ENCODE data around the gene NLK.
A peak's percentile ranks its signal among the peaks of the same experiment; 100 is the strongest.
"Not testable (repeated sequence)": the region's sequence is repeated elsewhere in the genome, so short reads cannot be mapped to it uniquely, and the experiment has no call there.

NLK gene

GRCh38 chr17:28093999-28094716 is 51.7 kb downstream of the NLK start:
- no peaks in the 10 kb centered on the region for H3K27me3 ChIP-seq (ENCODE audit: insufficient read depth, low read length)
- H3K9me3 ChIP-seq (ENCODE audit: insufficient read depth, low read depth, low read length) = peaks cover 7% of the 10 kb centered on the region

GRCh38 chr17:28096756-28097155 is 54.3 kb downstream of the NLK start:
- H3K27ac ChIP-seq (ENCODE audit: low read depth, low read length) = no peak overlapping the region
- H3K9ac ChIP-seq (ENCODE audit: low read depth, low read length) = no peak overlapping the region
- H3K4me3 ChIP-seq (ENCODE audit: low read length) = no peak overlapping the region
- 88% methylated on average over 1 of the region's 1 CpG for WGBS
- H3K9me3 ChIP-seq (ENCODE audit: insufficient read depth, low read depth, low read length) = no peaks in the 10 kb centered on the region
- H3K4me1 ChIP-seq (ENCODE audit: insufficient read depth, low read length) = peaks cover 35% of the 10 kb centered on the region
- no peaks in the 10 kb centered on the region for H3K27me3 ChIP-seq (ENCODE audit: insufficient read depth, low read length)
- 0 out of 2 replicates have a peak, but pooled peaks cover 4% of the 10 kb centered on the region for H3K36me3 ChIP-seq (ENCODE audit: insufficient read depth, low read length)

More at GRCh38 chr17:28093999-28094716, 51.7 kb downstream of the NLK start:
- H3K27ac ChIP-seq (ENCODE audit: low read depth, low read length) = peak overlapping the region; percentile 29; the same call in 1 of the 2 replicates
- no peaks in the 10 kb centered on the region for H3K36me3 ChIP-seq (ENCODE audit: insufficient read depth, low read length)
- peaks cover 47% of the 10 kb centered on the region for H3K4me1 ChIP-seq (ENCODE audit: insufficient read depth, low read length)
- 80% methylated on average over 2 of the region's 4 CpGs for WGBS
- no peak overlapping the region for H3K9ac ChIP-seq (ENCODE audit: low read depth, low read length)
- no peak overlapping the region for H3K4me3 ChIP-seq (ENCODE audit: low read length)

GRCh38 chr17:28097254-28097653 is 54.8 kb downstream of the NLK start:
- Histone ChIP-seq H3K27ac (ENCODE audit: low read depth, low read length) (no peak overlapping the region), H3K4me1 (ENCODE audit: insufficient read depth, low read length) (peaks cover 30% of the 10 kb centered on the region), H3K27me3 (ENCODE audit: insufficient read depth, low read length) (no peaks in the 10 kb centered on the region), H3K9me3 (ENCODE audit: insufficient read depth, low read depth, low read length) (no peaks in the 10 kb centered on the region), H3K36me3 (ENCODE audit: insufficient read depth, low read length) (0 out of 2 replicates have a peak, but pooled peaks cover 4% of the 10 kb centered on the region), H3K9ac (ENCODE audit: low read depth, low read length) (no peak overlapping the region), H3K4me3 (ENCODE audit: low read length) (no peak overlapping the region)
- WGBS = no CpG with 5 or more reads among the region's 1 CpG

GRCh38 chr17:28097901-28098300 is 55.4 kb downstream of the NLK start:
- Histone ChIP-seq H3K4me3 (ENCODE audit: low read length) (no peak overlapping the region), H3K4me1 (ENCODE audit: insufficient read depth, low read length) (peaks cover 26% of the 10 kb centered on the region), H3K27ac (ENCODE audit: low read depth, low read length) (no peak overlapping the region), H3K9me3 (ENCODE audit: insufficient read depth, low read depth, low read length) (no peaks in the 10 kb centered on the region), H3K9ac (ENCODE audit: low read depth, low read length) (no peak overlapping the region), H3K36me3 (ENCODE audit: insufficient read depth, low read length) (0 out of 2 replicates have a peak, but pooled peaks cover 4% of the 10 kb centered on the region), H3K27me3 (ENCODE audit: insufficient read depth, low read length) (no peaks in the 10 kb centered on the region)
- 100% methylated on average over 1 of the region's 2 CpGs for WGBS

- H3K27me3 ChIP-seq (ENCODE audit: insufficient read depth, low read length); H3K27ac ChIP-seq (ENCODE audit: low read depth, low read length); H3K4me3 ChIP-seq (ENCODE audit: low read length); H3K36me3 ChIP-seq (ENCODE audit: insufficient read depth, low read length); H3K9me3 ChIP-seq (ENCODE audit: insufficient read depth, low read depth, low read length); H3K9ac ChIP-seq (ENCODE audit: low read depth, low read length): not testable (repeated sequence)
- 96% methylated on average over 12 of the region's 12 CpGs for WGBS
- H3K4me1 ChIP-seq (ENCODE audit: insufficient read depth, low read length) = peaks cover 19% of the 10 kb centered on the region
Observed at GRCh38 chr17:28098591-28098990, 56.1 kb downstream of the NLK start.

- H3K4me1 ChIP-seq (ENCODE audit: insufficient read depth, low read length) = peaks cover 8% of the 10 kb centered on the region
- no peak overlapping the region for H3K4me3 ChIP-seq (ENCODE audit: low read length)
- H3K9me3 ChIP-seq (ENCODE audit: insufficient read depth, low read depth, low read length) = no peaks in the 10 kb centered on the region
- H3K9ac ChIP-seq (ENCODE audit: low read depth, low read length) = no peak overlapping the region
- H3K27ac ChIP-seq (ENCODE audit: low read depth, low read length) = no peak overlapping the region
- H3K36me3 ChIP-seq (ENCODE audit: insufficient read depth, low read length) = 0 out of 2 replicates have a peak, but pooled peaks cover 4% of the 10 kb centered on the region
- no peaks in the 10 kb centered on the region for H3K27me3 ChIP-seq (ENCODE audit: insufficient read depth, low read length)
- WGBS = no CpG with 5 or more reads among the region's 1 CpG
Observed at GRCh38 chr17:28100251-28100650, 57.8 kb downstream of the NLK start.

- Histone ChIP-seq H3K9ac (ENCODE audit: low read depth, low read length) (no peak overlapping the region), H3K9me3 (ENCODE audit: insufficient read depth, low read depth, low read length) (no peaks in the 10 kb centered on the region), H3K36me3 (ENCODE audit: insufficient read depth, low read length) (0 out of 2 replicates have a peak, but pooled peaks cover 4% of the 10 kb centered on the region), H3K27me3 (ENCODE audit: insufficient read depth, low read length) (no peaks in the 10 kb centered on the region), H3K4me1 (ENCODE audit: insufficient read depth, low read length) (peaks cover 14% of the 10 kb centered on the region), H3K27ac (ENCODE audit: low read depth, low read length) (no peak overlapping the region), H3K4me3 (ENCODE audit: low read length) (no peak overlapping the region)
- 83% methylated on average over 1 of the region's 1 CpG for WGBS
Observed at GRCh38 chr17:28100936-28101335, 58.5 kb downstream of the NLK start.

- H3K9me3 ChIP-seq (ENCODE audit: insufficient read depth, low read depth, low read length) = no peaks in the 10 kb centered on the region
- no peaks in the 10 kb centered on the region for H3K27me3 ChIP-seq (ENCODE audit: insufficient read depth, low read length)
- 0 out of 2 replicates have a peak, but pooled peaks cover 4% of the 10 kb centered on the region for H3K36me3 ChIP-seq (ENCODE audit: insufficient read depth, low read length)
- no peak overlapping the region for H3K27ac ChIP-seq (ENCODE audit: low read depth, low read length)
- peaks cover 8% of the 10 kb centered on the region for H3K4me1 ChIP-seq (ENCODE audit: insufficient read depth, low read length)
- no peak overlapping the region for H3K9ac ChIP-seq (ENCODE audit: low read depth, low read length)
- H3K4me3 ChIP-seq (ENCODE audit: low read length) = no peak overlapping the region
Observed at GRCh38 chr17:28101919-28102318, 59.4 kb downstream of the NLK start.

- 93% methylated on average over 1 of the region's 1 CpG for WGBS
Observed at GRCh38 chr17:28105501-28105900, 63.0 kb downstream of the NLK start.

GRCh38 chr17:28110184-28110583 is 67.7 kb downstream of the NLK start:
- Histone ChIP-seq H3K9me3 (ENCODE audit: insufficient read depth, low read depth, low read length) (no peaks in the 10 kb centered on the region; the same call in 1 of the 2 replicates), H3K27ac (ENCODE audit: low read depth, low read length) (no peak overlapping the region), H3K27me3 (ENCODE audit: insufficient read depth, low read length) (no peaks in the 10 kb centered on the region), H3K4me1 (ENCODE audit: insufficient read depth, low read length) (peaks cover 44% of the 10 kb centered on the region), H3K9ac (ENCODE audit: low read depth, low read length) (no peak overlapping the region), H3K4me3 (ENCODE audit: low read length) (no peak overlapping the region), H3K36me3 (ENCODE audit: insufficient read depth, low read length) (no peaks in the 10 kb centered on the region)
- 100% methylated on average over 1 of the region's 1 CpG for WGBS

More at GRCh38 chr17:28105501-28105900, 63.0 kb downstream of the NLK start:
- Histone ChIP-seq H3K36me3 (ENCODE audit: insufficient read depth, low read length) (0 out of 2 replicates have a peak, but pooled peaks cover 4% of the 10 kb centered on the region), H3K27ac (ENCODE audit: low read depth, low read length) (no peak overlapping the region), H3K4me3 (ENCODE audit: low read length) (no peak overlapping the region), H3K9ac (ENCODE audit: low read depth, low read length) (no peak overlapping the region), H3K4me1 (ENCODE audit: insufficient read depth, low read length) (peaks cover 8% of the 10 kb centered on the region; the same call in 1 of the 2 replicates), H3K9me3 (ENCODE audit: insufficient read depth, low read depth, low read length) (no peaks in the 10 kb centered on the region; the same call in 1 of the 2 replicates), H3K27me3 (ENCODE audit: insufficient read depth, low read length) (no peaks in the 10 kb centered on the region)

- peak overlapping the region; percentile 16 for H3K27ac ChIP-seq (ENCODE audit: low read depth, low read length)
- no peaks in the 10 kb centered on the region; the same call in 1 of the 2 replicates for H3K9me3 ChIP-seq (ENCODE audit: insufficient read depth, low read depth, low read length)
- H3K4me1 ChIP-seq (ENCODE audit: insufficient read depth, low read length) = peaks cover 53% of the 10 kb centered on the region
- H3K27me3 ChIP-seq (ENCODE audit: insufficient read depth, low read length) = no peaks in the 10 kb centered on the region
- WGBS = no CpG with 5 or more reads among the region's 1 CpG
- H3K4me3 ChIP-seq (ENCODE audit: low read length) = no peak overlapping the region
- no peaks in the 10 kb centered on the region for H3K36me3 ChIP-seq (ENCODE audit: insufficient read depth, low read length)
- no peak overlapping the region for H3K9ac ChIP-seq (ENCODE audit: low read depth, low read length)
Observed at GRCh38 chr17:28112181-28112580, 69.7 kb downstream of the NLK start.
